ENCODE measurements around the gene PDK1.
"Not testable (repeated sequence)": the region's sequence is repeated elsewhere in the genome, so short reads cannot be mapped to it uniquely, and the experiment has no call there.

PDK1 gene

GRCh38 chr2:172549802-172550201 lies 6.1 kb upstream of the PDK1 start:
- intact Hi-C loops (cut with DNase I); DNase-seq: not testable (repeated sequence)

GRCh38 chr2:172550419-172550818 lies 5.5 kb upstream of the PDK1 start:
- no peak for DNase-seq
- intact Hi-C loops (cut with DNase I) = no loop called here

GRCh38 chr2:172551271-172551670 lies 4.6 kb upstream of the PDK1 start:
- DNase-seq = no peak
- intact Hi-C loops (cut with DNase I) = no loop called here

- no peak for DNase-seq
Measured at GRCh38 chr2:172552547-172553291, 3.2 kb upstream of the PDK1 start.

DNA sequence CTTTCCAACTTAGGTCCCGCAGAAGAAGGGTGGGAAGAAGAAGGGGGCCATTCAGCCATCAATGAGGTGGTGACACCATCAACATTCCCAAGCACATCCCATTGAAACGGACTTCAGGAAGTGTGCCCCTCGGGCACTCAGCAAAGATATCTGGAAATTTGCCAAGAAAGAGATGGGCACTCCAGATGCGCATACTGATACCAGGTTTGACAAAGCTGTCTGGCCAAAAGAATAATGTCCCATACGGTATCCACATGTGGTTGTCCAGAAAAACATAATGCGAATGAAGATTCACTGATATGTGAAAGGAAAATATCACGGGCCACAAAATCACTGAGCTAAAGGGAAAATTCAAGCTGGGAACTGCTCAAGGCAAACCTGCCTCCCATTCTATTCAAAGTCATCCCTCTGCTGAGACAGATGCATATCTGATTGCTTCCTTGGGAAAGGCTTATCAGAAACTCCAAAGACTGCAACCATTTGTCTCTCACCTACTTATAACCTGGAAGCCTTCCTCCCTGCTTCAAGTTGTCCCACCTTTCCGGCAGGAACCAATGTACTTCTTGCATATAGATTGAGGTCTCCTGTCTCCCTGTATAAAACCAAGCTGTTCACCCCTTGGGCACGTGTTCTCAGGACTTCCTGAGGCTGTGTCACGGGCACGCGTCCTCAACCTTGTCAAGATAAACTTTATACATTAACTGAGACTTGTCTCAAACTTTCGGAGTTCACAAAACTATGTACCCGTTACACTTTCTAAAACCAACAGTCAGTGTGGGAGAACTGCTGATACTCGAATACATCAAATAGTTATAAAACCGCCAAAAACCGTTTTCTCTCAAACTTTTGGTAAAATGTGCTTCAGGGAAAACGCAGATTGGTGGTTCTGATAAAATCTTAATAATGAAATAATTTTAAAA lies 1.3 kb upstream of the PDK1 start:
- DNase-seq = peak in 1 of 42 donors; percentile 28
- intact Hi-C loops (cut with DNase I) = no loop called here

More at GRCh38 chr2:172552547-172553291, 3.2 kb upstream of the PDK1 start:
- intact Hi-C loops (cut with DNase I) = no loop called here

- intact Hi-C loops (cut with DNase I) = no loop called here
- DNase-seq = no peak
Measured at GRCh38 chr2:172555272-172555521, 693 bp upstream of the PDK1 start.

- DNase-seq = peak in 40 of 42 donors; percentile 11 to 59 (median 34)
- intact Hi-C loops (cut with DNase I) = no loop called here
Measured at GRCh38 chr2:172556284-172557033, 569 bp downstream of the PDK1 start.

GRCh38 chr2:172558372-172558771 lies 2.5 kb downstream of the PDK1 start:
- no peak for DNase-seq
- intact Hi-C loops (cut with DNase I) = no loop called here

GRCh38 chr2:172560721-172561120 lies 4.8 kb downstream of the PDK1 start:
- DNase-seq = no peak
- intact Hi-C loops (cut with DNase I) = no loop called here

GRCh38 chr2:172561270-172561669 lies 5.4 kb downstream of the PDK1 start:
- intact Hi-C loops (cut with DNase I) = no loop called here
- DNase-seq = no peak

- no peak for DNase-seq
- intact Hi-C loops (cut with DNase I) = no loop called here
Measured at GRCh38 chr2:172562298-172562697, 6.4 kb downstream of the PDK1 start.

DNA sequence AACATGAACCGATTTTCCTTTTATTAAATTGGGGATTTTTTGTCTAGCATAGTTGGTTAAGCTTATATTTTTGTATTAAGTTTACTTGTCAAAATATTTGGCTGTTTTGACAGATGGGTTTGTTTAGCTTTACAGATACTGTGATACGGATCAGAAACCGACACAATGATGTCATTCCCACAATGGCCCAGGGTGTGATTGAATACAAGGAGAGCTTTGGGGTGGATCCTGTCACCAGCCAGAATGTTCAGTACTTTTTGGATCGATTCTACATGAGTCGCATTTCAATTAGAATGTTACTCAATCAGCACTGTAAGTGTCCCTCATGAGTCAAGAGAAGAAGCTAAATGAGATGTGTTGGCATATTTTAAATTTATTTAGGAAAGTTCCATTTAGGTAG lies 8.5 kb downstream of the PDK1 start:
- intact Hi-C loops (cut with DNase I) = no loop called here

DNA sequence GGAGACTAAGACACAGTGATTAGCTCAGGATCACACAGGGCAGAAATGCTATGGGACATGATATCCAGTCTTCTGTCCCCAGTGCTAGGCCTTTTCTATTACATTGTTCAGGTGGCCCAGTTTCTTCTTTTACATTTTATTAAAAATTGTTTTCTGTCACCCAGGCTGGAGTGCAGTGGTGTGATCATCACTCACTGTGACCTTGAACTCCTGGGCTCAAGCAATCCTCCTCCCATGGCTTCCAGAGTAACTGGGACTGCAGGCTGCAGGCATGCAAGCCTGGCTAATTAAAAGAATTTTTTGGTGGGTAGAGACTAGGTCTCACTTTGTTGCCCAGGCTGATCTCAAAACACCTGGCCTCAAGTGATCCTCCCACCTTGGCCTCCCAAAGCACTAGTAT lies 15.4 kb downstream of the PDK1 start:
- DNase-seq = no peak
- intact Hi-C loops (cut with DNase I) = no loop called here

More for the DNA sequence above, 8.5 kb downstream of the PDK1 start:
- peak in 21 of 42 donors; percentile 7 to 62 (median 26) for DNase-seq

DNA sequence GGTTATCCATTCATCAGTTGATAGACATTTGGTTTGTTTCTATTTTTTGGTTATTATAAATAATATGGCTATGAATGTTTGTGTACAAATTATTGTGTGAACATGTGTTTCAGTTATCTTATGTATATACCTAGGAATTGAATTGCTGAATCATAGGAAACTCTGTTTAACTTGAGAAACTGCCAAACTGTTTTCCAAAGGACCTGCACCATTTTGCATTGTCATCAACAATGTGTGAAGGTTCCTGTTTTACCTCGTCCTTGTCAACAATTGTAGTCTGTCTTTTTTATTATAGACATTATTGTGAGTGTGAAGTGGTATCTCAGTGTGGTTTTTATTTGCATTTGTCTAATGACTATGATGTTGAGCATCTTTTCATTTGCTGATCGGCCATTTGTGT lies 17.1 kb downstream of the PDK1 start:
- intact Hi-C loops (cut with DNase I) = no loop called here
- no peak for DNase-seq

DNA sequence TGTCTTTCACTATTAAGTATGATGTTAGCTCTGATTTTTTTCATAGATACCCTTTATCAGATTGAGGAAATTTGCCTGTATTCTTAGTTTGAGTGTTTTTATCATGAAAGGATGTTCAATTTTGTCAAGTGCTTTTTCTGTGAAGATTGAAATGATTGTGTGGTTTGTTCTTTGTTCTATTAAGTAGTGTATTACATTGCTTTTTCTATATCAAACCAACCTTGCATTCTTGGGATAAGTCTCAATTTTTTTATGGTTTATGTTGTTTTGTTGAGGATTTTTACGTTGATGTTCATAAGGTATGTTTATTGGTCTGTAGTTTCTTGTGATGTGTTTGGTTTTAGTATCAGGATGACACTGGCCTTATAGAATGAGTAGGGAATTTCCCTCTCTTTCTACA lies 19.1 kb downstream of the PDK1 start:
- no peak for DNase-seq
- intact Hi-C loops (cut with DNase I) = no loop called here

DNA sequence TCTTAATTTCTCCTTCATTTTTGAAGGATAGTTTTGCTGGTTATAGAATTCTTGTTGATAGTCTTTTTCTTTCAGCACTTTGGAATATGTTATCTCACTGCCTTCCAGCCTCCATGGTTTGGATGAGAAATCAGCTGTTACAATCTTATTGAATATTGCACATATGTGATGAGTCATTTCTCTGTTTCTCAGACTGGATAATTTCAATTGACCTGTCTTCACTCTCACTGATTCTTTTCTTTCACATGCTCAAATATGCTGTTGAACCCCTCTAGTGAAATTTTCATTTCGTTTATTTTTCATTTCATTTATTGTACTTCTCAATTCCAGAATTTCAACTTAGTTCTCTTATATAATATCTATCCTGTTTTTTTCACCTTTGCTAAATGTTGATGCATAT lies 22.2 kb downstream of the PDK1 start:
- intact Hi-C loops (cut with DNase I) = no loop called here
- no peak for DNase-seq

- intact Hi-C loops (cut with DNase I) = no loop called here
- no peak for DNase-seq
Measured at GRCh38 chr2:172578860-172579512, 23.1 kb downstream of the PDK1 start.

DNA sequence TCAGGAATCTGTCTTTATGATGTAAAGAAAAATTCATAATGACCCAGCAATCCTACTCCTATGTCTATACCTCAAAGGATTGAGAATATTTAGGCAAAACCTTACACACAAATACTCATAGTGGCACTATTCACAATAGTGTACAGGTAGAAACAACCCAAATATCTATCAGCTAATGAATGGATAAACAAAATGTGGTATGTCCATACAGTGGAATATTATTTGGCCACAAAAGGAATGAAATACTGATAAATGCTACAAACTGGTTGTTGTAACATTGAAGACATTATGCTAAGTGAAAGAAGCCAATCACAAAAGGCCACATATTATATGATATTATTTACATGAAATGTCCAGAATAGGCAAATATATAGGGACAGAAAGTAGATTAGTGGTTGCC lies 24.7 kb downstream of the PDK1 start:
- intact Hi-C loops (cut with DNase I) = no loop called here
- DNase-seq = no peak

DNA sequence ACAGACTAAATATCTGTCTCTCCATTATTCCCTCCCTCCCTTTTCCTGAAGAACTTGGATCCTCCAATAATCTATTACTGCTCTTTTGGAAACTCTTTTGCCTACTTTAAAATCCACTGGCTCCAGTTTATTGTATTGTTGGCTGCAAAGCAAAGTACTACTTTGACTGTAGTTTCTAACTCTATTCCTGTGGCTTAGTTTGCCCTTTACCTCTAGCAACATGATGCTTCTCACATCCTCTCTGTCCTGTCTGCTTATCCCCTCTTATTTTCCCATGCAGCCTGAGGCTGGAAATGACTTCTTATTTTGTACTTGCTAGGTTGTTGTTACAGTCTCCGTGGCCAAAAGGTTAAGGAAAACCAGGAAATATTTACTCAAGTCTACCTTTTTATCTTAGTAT lies 26.8 kb downstream of the PDK1 start:
- DNase-seq = no peak
- intact Hi-C loops (cut with DNase I) = no loop called here

All from head of caudate nucleus (tissue), 42 donors.